Measurements from ENCODE around the gene ADAMTS17. TPM values are rescaled to one million over a fixed set of nuclear protein-coding genes. Genes with fewer than 3 reads are reported as not detected.

Gene ADAMTS17
- total and polyA plus RNA-seq, 4 donors = 0.28 to 46.9 (median 9.1) TPM

GRCh38 chr15:100002086-100002620, 339.6 kb downstream of the ADAMTS17 start:
- Histone ChIP-seq H3K4me1 (ENCODE audit: control insufficient read depth in 4 of 4, insufficient read depth in 4 of 4, low read length in 3 of 4) (no peaks in the 10 kb centered on the region), H3K9ac (ENCODE audit: low read depth in 1 of 2, low read length in 2 of 2) (no peak overlapping the region), H3K9me3 (ENCODE audit: control insufficient read depth in 4 of 4, low read length in 3 of 4) (no peaks in the 10 kb centered on the region), H3K27ac (ENCODE audit: low read depth in 1 of 2, low read length in 2 of 2) (no peak overlapping the region), H3K36me3 (ENCODE audit: control insufficient read depth in 4 of 4, insufficient read depth in 3 of 4, low read depth in 1 of 4, low read length in 3 of 4) (peaks cover 0 to 4% (median 2%) of the 10 kb centered on the region in 4 donors), H3K4me3 (ENCODE audit: low read depth in 1 of 3, low read length in 3 of 3) (no peak overlapping the region), H3K27me3 (ENCODE audit: control insufficient read depth in 4 of 4, insufficient read depth in 4 of 4, low read length in 3 of 4) (no peaks in the 10 kb centered on the region)
- TF ChIP-seq RXRA (IDR thresholded peaks at IDR 0.05) = no peak
- TF ChIP-seq MAX (IDR thresholded peaks at IDR 0.05) = no peak
- no peak for TF ChIP-seq HNF4G (IDR thresholded peaks at IDR 0.05)
- no peak for TF ChIP-seq NR2F2 (IDR thresholded peaks at IDR 0.05)
- 86% methylated on average over 16 of the region's 16 CpGs for WGBS
- DNase-seq (ENCODE audit: low spot score) = no peak

GRCh38 chr15:100001405-100001804, 340.4 kb downstream of the ADAMTS17 start:
- peaks cover 0 to 8% (median 2%) of the 10 kb centered on the region in 4 donors for H3K36me3 ChIP-seq (ENCODE audit: control insufficient read depth in 4 of 4, insufficient read depth in 3 of 4, low read depth in 1 of 4, low read length in 3 of 4)
- WGBS = 95% methylated on average over 10 of the region's 10 CpGs
- H3K9me3 ChIP-seq (ENCODE audit: control insufficient read depth in 4 of 4, low read length in 3 of 4) = no peaks in the 10 kb centered on the region
- H3K4me1 ChIP-seq (ENCODE audit: control insufficient read depth in 4 of 4, insufficient read depth in 4 of 4, low read length in 3 of 4) = no peaks in the 10 kb centered on the region
- TF ChIP-seq FOXA1 (IDR thresholded peaks at IDR 0.05) (no peak), FOXA2 (IDR thresholded peaks at IDR 0.05) (no peak), REST (IDR thresholded peaks at IDR 0.05) (no peak), RXRA (IDR thresholded peaks at IDR 0.05) (no peak), NR2F2 (IDR thresholded peaks at IDR 0.05) (no peak), ATF3 (IDR thresholded peaks at IDR 0.05) (no peak), YY1 (IDR thresholded peaks at IDR 0.05) (no peak), RAD21 (IDR thresholded peaks at IDR 0.05) (no peak), HNF4G (IDR thresholded peaks at IDR 0.05) (no peak)
- no peaks in the 10 kb centered on the region for H3K27me3 ChIP-seq (ENCODE audit: control insufficient read depth in 4 of 4, insufficient read depth in 4 of 4, low read length in 3 of 4)
- no peak overlapping the region for H3K4me3 ChIP-seq (ENCODE audit: low read depth in 1 of 3, low read length in 3 of 3)
- no peak overlapping the region for H3K27ac ChIP-seq (ENCODE audit: low read depth in 1 of 2, low read length in 2 of 2)
- DNase-seq (ENCODE audit: low spot score) = no peak
- H3K9ac ChIP-seq (ENCODE audit: low read depth in 1 of 2, low read length in 2 of 2) = no peak overlapping the region

- H3K27ac ChIP-seq (ENCODE audit: low read depth in 1 of 2, low read length in 2 of 2) = no peak overlapping the region
- TF ChIP-seq SP1 (IDR thresholded peaks at IDR 0.05) (no peak), REST (IDR thresholded peaks at IDR 0.05) (no peak), EGR1 (IDR thresholded peaks at IDR 0.05; ENCODE audit: low read depth in 2 of 2) (no peak)
- H3K36me3 ChIP-seq (ENCODE audit: control insufficient read depth in 4 of 4, insufficient read depth in 3 of 4, low read depth in 1 of 4, low read length in 3 of 4) = peaks cover 0 to 10% (median 2%) of the 10 kb centered on the region in 4 donors
- no peak overlapping the region for H3K4me3 ChIP-seq (ENCODE audit: low read depth in 1 of 3, low read length in 3 of 3)
- H3K27me3 ChIP-seq (ENCODE audit: control insufficient read depth in 4 of 4, insufficient read depth in 4 of 4, low read length in 3 of 4) = no peaks in the 10 kb centered on the region
- no peaks in the 10 kb centered on the region for H3K4me1 ChIP-seq (ENCODE audit: control insufficient read depth in 4 of 4, insufficient read depth in 4 of 4, low read length in 3 of 4)
- no peaks in the 10 kb centered on the region for H3K9me3 ChIP-seq (ENCODE audit: control insufficient read depth in 4 of 4, low read length in 3 of 4)
- H3K9ac ChIP-seq (ENCODE audit: low read depth in 1 of 2, low read length in 2 of 2) = no peak overlapping the region
- WGBS = 91% methylated on average over 19 of the region's 19 CpGs
- no peak for DNase-seq (ENCODE audit: low spot score)
Observed at GRCh38 chr15:99999282-100000070, 342.3 kb downstream of the ADAMTS17 start.
